ENCODE data around the gene SLC6A8.
A peak's percentile ranks its signal among the peaks of the same experiment; 100 is the strongest.
"Not testable (repeated sequence)": the region's sequence is repeated elsewhere in the genome, so short reads cannot be mapped to it uniquely, and the experiment has no call there.

SLC6A8 gene

GRCh38 chrX:153708415-153708814 lies 20.7 kb downstream of the SLC6A8 start:
- DNase-seq (ENCODE audit: low spot score), result no peak

- DNase-seq (ENCODE audit: low spot score), result no peak
These were observed 22.3 kb downstream of the SLC6A8 start for GRCh38 chrX:153709726-153710674.

GRCh38 chrX:153714256-153714655 lies 26.5 kb downstream of the SLC6A8 start:
- no peak for DNase-seq (ENCODE audit: low spot score)

GRCh38 chrX:153717445-153717844 lies 29.7 kb downstream of the SLC6A8 start:
- DNase-seq (ENCODE audit: low spot score), result no peak

GRCh38 chrX:153719238-153719637 lies 31.5 kb downstream of the SLC6A8 start:
- no peak for DNase-seq (ENCODE audit: low spot score)

GRCh38 chrX:153719701-153720100 lies 32.0 kb downstream of the SLC6A8 start:
- no peak for DNase-seq (ENCODE audit: low spot score)

- DNase-seq (ENCODE audit: low spot score), result no peak
These were observed 35.1 kb downstream of the SLC6A8 start for GRCh38 chrX:153722704-153723350.

GRCh38 chrX:153723351-153724251 lies 35.9 kb downstream of the SLC6A8 start:
- no peak for DNase-seq (ENCODE audit: low spot score)

- peak; percentile 87 for DNase-seq (ENCODE audit: low spot score)
These were observed 36.7 kb downstream of the SLC6A8 start, which contains the start of the genes ABCD1 and BCAP31 for GRCh38 chrX:153724252-153725038. Gene ABCD1, plus strand, starts transcription at chrX:153724856. Its CDS starts 411 bp downstream, at chrX:153725267. Gene BCAP31, minus strand, starts transcription at chrX:153724387. Its CDS starts 1,143 bp downstream, at chrX:153723244.

- DNase-seq (ENCODE audit: low spot score), result no peak
These were observed 37.5 kb downstream of the SLC6A8 start for GRCh38 chrX:153725039-153725831.

GRCh38 chrX:153725832-153726285 lies 38.1 kb downstream of the SLC6A8 start:
- DNase-seq (ENCODE audit: low spot score), result no peak

GRCh38 chrX:153726286-153727122 lies 38.8 kb downstream of the SLC6A8 start:
- peak; percentile 59 for DNase-seq (ENCODE audit: low spot score)

GRCh38 chrX:153727123-153727931 lies 39.6 kb downstream of the SLC6A8 start:
- peak; percentile 74 for DNase-seq (ENCODE audit: low spot score)

- DNase-seq (ENCODE audit: low spot score), result no peak
These were observed 40.4 kb downstream of the SLC6A8 start for GRCh38 chrX:153728095-153728494.

GRCh38 chrX:153728951-153729631 lies 41.4 kb downstream of the SLC6A8 start:
- DNase-seq (ENCODE audit: low spot score), result no peak

GRCh38 chrX:153730115-153730514 lies 42.4 kb downstream of the SLC6A8 start:
- DNase-seq (ENCODE audit: low spot score), result not testable (repeated sequence)

- no peak for DNase-seq (ENCODE audit: low spot score)
These were observed 43.6 kb downstream of the SLC6A8 start for GRCh38 chrX:153731117-153731844.
